Measurements from ENCODE around the gene HSFX3. TPM values are rescaled to one million over a fixed set of nuclear protein-coding genes. Genes with fewer than 3 reads are reported as not detected.

HSFX3 gene
- total RNA-seq, 1 donor from 2014 or later = not detected

Other genes starting within 250 kb of the HSFX3 start
- gene IDS, start 44.6 kb downstream of the HSFX3 start, total RNA-seq = 26.3 and 35.3 TPM in 2 replicates
- gene EOLA1, start 8.9 kb downstream of the HSFX3 start, total RNA-seq = 14.2 and 17.8 TPM in 2 replicates
- gene MAGEA9B, start 37.5 kb upstream of the HSFX3 start, total RNA-seq = not detected in 2 replicates
- gene HSFX2, start 45.4 kb upstream of the HSFX3 start, total RNA-seq = 0.21 TPM in 1 of 2 replicates, not detected in the other
- 16.2 and 19.1 TPM in 2 replicates for gene TMEM185A, start 81.9 kb upstream of the HSFX3 start, total RNA-seq
- gene MAGEA11, start 162.1 kb upstream of the HSFX3 start, total RNA-seq = not detected in 2 replicates
- gene HSFX1, start 224.1 kb upstream of the HSFX3 start, total RNA-seq = 0.28 and 0.40 TPM in 2 replicates
- gene MAGEA9, start 232.0 kb upstream of the HSFX3 start, total RNA-seq = not detected in 2 replicates